ENCODE measurements around the gene OIP5. TPM values are rescaled to one million over a fixed set of nuclear protein-coding genes. Genes with fewer than 3 reads are reported as not detected.

OIP5 gene
- 0.27 TPM for total RNA-seq (2013)
- polyA plus RNA-seq (under 1 TPM; 0.05 to 0.28 (median 0.22) TPM), polyA minus RNA-seq (0.14 TPM in 1 of 2 replicates, not detected in the other), total RNA-seq (0.07 to 0.96 (median 0.25) reads per million in 11 experiments)

DNA sequence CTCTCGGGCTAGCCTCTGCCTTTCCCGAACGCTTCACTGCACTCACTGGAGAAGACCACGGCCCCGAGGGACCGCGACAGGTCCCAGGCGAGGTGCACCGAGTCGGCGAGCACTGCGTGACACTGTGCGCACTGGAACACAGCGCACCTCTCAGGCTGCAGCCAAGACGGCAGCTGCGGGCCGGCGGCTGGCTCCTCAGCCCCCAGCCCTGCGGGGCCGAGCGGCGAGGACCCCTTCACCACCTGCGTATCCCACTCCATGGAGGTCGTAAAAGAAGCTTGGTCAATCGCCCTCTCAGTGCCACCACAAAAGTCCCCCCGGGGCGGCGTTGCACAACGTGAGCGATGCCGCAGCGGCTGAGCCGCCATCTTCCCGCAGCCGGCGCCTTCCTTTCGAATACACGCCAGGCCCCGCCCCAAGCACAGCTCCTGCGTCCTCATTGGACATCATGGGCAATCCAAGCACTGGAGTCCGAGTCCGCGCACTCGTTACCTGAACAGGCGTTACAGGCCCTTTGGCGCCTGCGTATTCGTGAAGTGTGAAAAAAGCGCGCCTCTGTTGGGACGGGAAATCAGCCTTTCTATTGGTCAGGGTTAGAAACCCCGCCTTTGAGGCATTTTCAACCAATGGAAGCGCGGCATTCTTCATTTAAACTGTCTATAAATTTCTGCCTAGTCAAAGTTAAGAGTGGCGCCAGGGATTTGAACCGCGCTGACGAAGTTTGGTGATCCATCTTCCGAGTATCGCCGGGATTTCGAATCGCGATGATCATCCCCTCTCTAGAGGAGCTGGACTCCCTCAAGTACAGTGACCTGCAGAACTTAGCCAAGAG is at the start of gene OIP5, which contains the start of gene NUSAP1:
Gene OIP5, minus strand, starts transcription at position 398 of the 832 bp plus-strand sequence. Its CDS starts 30 bp downstream, at position 368.
Gene NUSAP1, plus strand, starts transcription at position 688 of the 832 bp plus-strand sequence. Its CDS starts 77 bp downstream, at position 765.
- Histone ChIP-seq H3K27me3 (ENCODE audit: control insufficient read depth in 2 of 2, insufficient read depth in 2 of 2, low read length in 2 of 2) (no peaks in the 10 kb centered on the region), H4K20me1 (ENCODE audit: insufficient read depth, low read length) (no peaks in the 10 kb centered on the region), H3K9me3 (replicated peaks in 1 of 2; ENCODE audit: control insufficient read depth in 1 of 2, insufficient read depth in 1 of 2, low read length in 2 of 2) (no peaks in the 10 kb centered on the region), H3K4me3 (replicated peaks in 1 of 3; ENCODE audit: low read depth in 2 of 3, low read length in 3 of 3) (peak within 1 kb of the TSS; percentile 81 to 94 (median 81)), H3K27ac (ENCODE audit: low read depth in 1 of 2, low read length in 2 of 2) (peak within 1 kb of the TSS; percentile 59 to 79), H2AFZ (ENCODE audit: insufficient read depth, low read depth, low read length, poor library complexity, severe bottlenecking) (peak within 1 kb of the TSS; percentile 100), H3K4me1 (ENCODE audit: control insufficient read depth in 1 of 2, insufficient read depth in 2 of 2, low read length in 2 of 2) (peaks cover 19 to 32% of the 10 kb centered on the region in 2 donors), H3K4me2 (replicated peaks; ENCODE audit: extremely low read depth, low read length, poor library complexity, severe bottlenecking) (peak within 1 kb of the TSS; percentile 97), H3K9ac (ENCODE audit: insufficient read depth, low read length, poor library complexity, severe bottlenecking) (peak within 1 kb of the TSS; percentile 74), H3K36me3 (replicated peaks in 1 of 2; ENCODE audit: control insufficient read depth in 1 of 2, insufficient read depth in 2 of 2, low read length in 2 of 2) (no peaks in the 10 kb centered on the region), H3K79me2 (ENCODE audit: insufficient read depth, low read length) (peaks cover 66% of the 10 kb centered on the region)
- TF ChIP-seq, protein P1, sequence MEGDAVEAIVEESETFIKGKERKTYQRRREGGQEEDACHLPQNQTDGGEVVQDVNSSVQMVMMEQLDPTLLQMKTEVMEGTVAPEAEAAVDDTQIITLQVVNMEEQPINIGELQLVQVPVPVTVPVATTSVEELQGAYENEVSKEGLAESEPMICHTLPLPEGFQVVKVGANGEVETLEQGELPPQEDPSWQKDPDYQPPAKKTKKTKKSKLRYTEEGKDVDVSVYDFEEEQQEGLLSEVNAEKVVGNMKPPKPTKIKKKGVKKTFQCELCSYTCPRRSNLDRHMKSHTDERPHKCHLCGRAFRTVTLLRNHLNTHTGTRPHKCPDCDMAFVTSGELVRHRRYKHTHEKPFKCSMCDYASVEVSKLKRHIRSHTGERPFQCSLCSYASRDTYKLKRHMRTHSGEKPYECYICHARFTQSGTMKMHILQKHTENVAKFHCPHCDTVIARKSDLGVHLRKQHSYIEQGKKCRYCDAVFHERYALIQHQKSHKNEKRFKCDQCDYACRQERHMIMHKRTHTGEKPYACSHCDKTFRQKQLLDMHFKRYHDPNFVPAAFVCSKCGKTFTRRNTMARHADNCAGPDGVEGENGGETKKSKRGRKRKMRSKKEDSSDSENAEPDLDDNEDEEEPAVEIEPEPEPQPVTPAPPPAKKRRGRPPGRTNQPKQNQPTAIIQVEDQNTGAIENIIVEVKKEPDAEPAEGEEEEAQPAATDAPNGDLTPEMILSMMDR (IDR thresholded peaks at IDR 0.05): peak; percentile 56
- Mint-ChIP-seq H3K9me3 (peaks cover 0 to 2% (median 0%) of the 10 kb centered on the region in 7 donors), H3K4me1 (peaks cover 35% of the 10 kb centered on the region), H3K36me3 (peaks cover 2 to 13% of the 10 kb centered on the region in 2 donors), H3K4me3 (peak within 1 kb of the TSS; percentile 98 to 100), H3K27ac (peak within 1 kb of the TSS; percentile 90 to 98 (median 95)), H3K27me3 (ENCODE audit: low read depth in 3 of 3) (peaks cover 0 to 2% (median 0%) of the 10 kb centered on the region in 3 donors)
- intact Hi-C loops (cut with micrococcal nuclease): loop anchor here (5.0 kb wide), 5 partner anchors 40 to 430 kb away; partner anchors contain the start of genes RTF1 (in 2 of the 2), CHP1 (in 1 of the 2) and EXD1 (in 1 of the 2)
- WGBS (ENCODE audit: insufficient coverage): under 1% methylated on average over 63 of the region's 64 CpGs
- peak; percentile 99 to 100 (median 99) for DNase-seq

DNA sequence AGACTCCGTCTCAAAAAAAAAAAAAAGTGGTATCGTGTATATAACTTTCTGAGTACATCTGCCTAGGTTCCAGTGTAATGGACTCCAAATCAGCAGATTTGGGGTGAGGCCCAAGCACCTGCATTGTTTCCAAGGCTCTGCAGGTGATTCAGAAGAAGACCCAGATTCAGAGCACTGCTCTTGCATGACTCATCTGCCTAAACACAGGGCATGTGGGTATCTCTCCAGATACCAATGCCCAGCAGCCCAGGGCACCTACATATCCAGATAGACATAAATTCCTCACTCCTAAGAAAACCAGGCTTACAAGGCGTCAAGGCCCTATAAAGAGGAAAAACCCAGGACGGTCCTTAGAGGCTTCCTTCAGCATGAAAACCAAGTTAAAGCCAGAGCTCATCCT is 45.6 kb upstream of the OIP5 start:
- no peaks in the 10 kb centered on the region for H3K79me2 ChIP-seq (ENCODE audit: insufficient read depth, low read length)
- no peak overlapping the region for H3K4me2 ChIP-seq (replicated peaks; ENCODE audit: extremely low read depth, low read length, poor library complexity, severe bottlenecking)
- H3K36me3 Mint-ChIP-seq: peaks cover 26 to 37% of the 10 kb centered on the region in 2 donors
- no peak overlapping the region for H2AFZ ChIP-seq (ENCODE audit: insufficient read depth, low read depth, low read length, poor library complexity, severe bottlenecking)
- H3K9me3 Mint-ChIP-seq: peaks cover 0 to 3% (median 0%) of the 10 kb centered on the region in 7 donors
- no peak overlapping the region for H3K4me3 Mint-ChIP-seq
- peak overlapping the region in 4 of 7 donors; percentile 32 to 66 (median 44) for H3K27ac Mint-ChIP-seq
- no peak overlapping the region for H3K4me3 ChIP-seq (replicated peaks in 1 of 3; ENCODE audit: low read depth in 2 of 3, low read length in 3 of 3)
- H3K9ac ChIP-seq (ENCODE audit: insufficient read depth, low read length, poor library complexity, severe bottlenecking): no peak overlapping the region
- WGBS (ENCODE audit: insufficient coverage): 100% methylated on average over 3 of the region's 4 CpGs
- no peaks in the 10 kb centered on the region for H3K9me3 ChIP-seq (replicated peaks in 1 of 2; ENCODE audit: control insufficient read depth in 1 of 2, insufficient read depth in 1 of 2, low read length in 2 of 2)
- TF ChIP-seq, protein P1 (IDR thresholded peaks at IDR 0.05): no peak
- no peak overlapping the region for H3K27ac ChIP-seq (ENCODE audit: low read depth in 1 of 2, low read length in 2 of 2)
- intact Hi-C loops (cut with micrococcal nuclease): no loop called here
- peaks cover 30 to 41% of the 10 kb centered on the region in 2 donors for H3K36me3 ChIP-seq (replicated peaks in 1 of 2; ENCODE audit: control insufficient read depth in 1 of 2, insufficient read depth in 2 of 2, low read length in 2 of 2)
- no peaks in the 10 kb centered on the region for H3K27me3 ChIP-seq (ENCODE audit: control insufficient read depth in 2 of 2, insufficient read depth in 2 of 2, low read length in 2 of 2)
- H3K4me1 Mint-ChIP-seq: peaks cover 11% of the 10 kb centered on the region
- peaks cover 9 to 20% of the 10 kb centered on the region in 2 donors for H3K4me1 ChIP-seq (ENCODE audit: control insufficient read depth in 1 of 2, insufficient read depth in 2 of 2, low read length in 2 of 2)
- peaks cover 0 to 2% (median 2%) of the 10 kb centered on the region in 3 donors for H3K27me3 Mint-ChIP-seq (ENCODE audit: low read depth in 3 of 3)
- no peak for DNase-seq
- H4K20me1 ChIP-seq (ENCODE audit: insufficient read depth, low read length): no peaks in the 10 kb centered on the region

Data from CD14-positive monocyte (primary cell).